RCC 7860 (cell line): Measurements from ENCODE around the gene FOXD2.
A peak's percentile ranks its signal among the peaks of the same experiment; 100 is the strongest.

Experiments used
- DNase-seq: peaks from one replicate; pipeline ENCODE4 v3.0.0-alpha.2; 2015; ENCODE audit warnings: low spot score
- FAIRE-seq: peaks from 2 replicates; lab custom pipeline; 2012; peaks lifted over from hg19 to GRCh38; lab: Jason Lieb, UNC

The FOXD2 gene

DNA sequence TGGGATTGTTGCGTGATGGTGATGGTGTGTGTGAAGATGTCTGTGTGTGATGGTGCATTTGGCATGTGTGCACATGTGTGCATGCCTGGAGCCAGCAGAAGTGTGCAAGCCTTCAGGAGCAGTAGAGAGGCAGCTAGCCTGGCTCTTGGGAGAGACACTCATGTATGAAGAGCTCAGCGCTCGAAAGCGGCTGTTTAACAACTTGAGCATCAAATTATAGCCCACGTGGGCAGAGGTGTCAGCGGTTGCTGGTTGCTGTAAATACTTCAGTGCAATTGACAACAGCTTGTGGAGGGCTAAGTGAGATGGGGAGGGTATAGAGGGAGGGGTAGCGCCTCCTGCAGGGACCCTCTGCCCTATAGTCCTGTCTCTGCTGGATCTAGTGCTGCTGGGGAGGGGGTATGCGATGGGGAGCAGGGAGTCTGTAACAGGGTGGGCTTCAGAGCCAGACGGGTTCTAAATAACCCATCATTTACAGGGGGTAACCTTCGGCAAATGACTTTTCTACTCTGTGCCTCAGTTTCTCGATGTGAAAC, 21.5 kb downstream of the FOXD2 start:
- no peak for DNase-seq
- no peak for FAIRE-seq

GRCh38 chr1:47460040-47460439, 22.2 kb downstream of the FOXD2 start:
- DNase-seq (no peak), FAIRE-seq (no peak)

- FAIRE-seq (no peak), DNase-seq (no peak)
These were observed 22.6 kb downstream of the FOXD2 start for GRCh38 chr1:47460456-47460855.

- no peak for FAIRE-seq
- no peak for DNase-seq
These were observed 27.8 kb downstream of the FOXD2 start for GRCh38 chr1:47465605-47466004.

DNA sequence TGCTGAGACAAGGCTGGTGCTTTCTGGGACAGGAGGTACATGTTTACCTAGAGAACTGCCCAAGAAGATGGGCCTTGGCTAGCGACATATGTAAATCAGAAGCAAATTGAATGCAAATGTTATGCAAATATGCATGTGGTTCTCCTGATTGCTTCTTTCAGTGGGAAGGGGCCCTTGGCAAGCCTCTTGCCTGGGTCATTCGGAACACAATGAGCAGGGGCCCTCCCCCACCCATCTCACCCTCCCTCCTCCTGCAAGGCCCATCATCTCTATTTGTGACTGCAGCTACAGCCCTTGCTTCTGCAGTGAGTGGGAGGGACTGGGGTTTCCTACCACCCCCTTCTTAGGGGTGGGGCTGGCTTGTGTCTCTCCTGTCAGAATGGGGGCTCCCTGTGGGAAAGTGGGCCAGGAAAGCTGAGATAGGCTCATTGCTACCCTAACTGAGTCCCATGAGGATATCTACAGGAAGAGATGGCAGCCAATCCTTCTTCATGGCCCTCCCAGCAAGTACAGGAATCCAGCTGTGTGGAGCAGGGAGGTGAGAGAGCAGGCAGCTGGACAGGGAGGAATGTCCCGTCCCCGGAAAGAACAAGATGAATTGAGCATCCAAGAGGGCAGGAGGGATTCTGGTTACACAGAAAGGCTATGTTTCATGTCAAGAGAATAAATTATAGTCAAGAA, 31.0 kb downstream of the FOXD2 start:
- DNase-seq (no peak), FAIRE-seq (no peak)

GRCh38 chr1:47469390-47469759, 31.5 kb downstream of the FOXD2 start:
- FAIRE-seq: no peak

GRCh38 chr1:47469910-47470309, 32.1 kb downstream of the FOXD2 start:
- DNase-seq (no peak), FAIRE-seq (no peak)

More at GRCh38 chr1:47469390-47469759, 31.5 kb downstream of the FOXD2 start:
- no peak for DNase-seq

GRCh38 chr1:47471163-47471562, 33.3 kb downstream of the FOXD2 start:
- FAIRE-seq: no peak
- no peak for DNase-seq

GRCh38 chr1:47474278-47475193, 36.7 kb downstream of the FOXD2 start:
- DNase-seq (no peak), FAIRE-seq (no peak)

DNA sequence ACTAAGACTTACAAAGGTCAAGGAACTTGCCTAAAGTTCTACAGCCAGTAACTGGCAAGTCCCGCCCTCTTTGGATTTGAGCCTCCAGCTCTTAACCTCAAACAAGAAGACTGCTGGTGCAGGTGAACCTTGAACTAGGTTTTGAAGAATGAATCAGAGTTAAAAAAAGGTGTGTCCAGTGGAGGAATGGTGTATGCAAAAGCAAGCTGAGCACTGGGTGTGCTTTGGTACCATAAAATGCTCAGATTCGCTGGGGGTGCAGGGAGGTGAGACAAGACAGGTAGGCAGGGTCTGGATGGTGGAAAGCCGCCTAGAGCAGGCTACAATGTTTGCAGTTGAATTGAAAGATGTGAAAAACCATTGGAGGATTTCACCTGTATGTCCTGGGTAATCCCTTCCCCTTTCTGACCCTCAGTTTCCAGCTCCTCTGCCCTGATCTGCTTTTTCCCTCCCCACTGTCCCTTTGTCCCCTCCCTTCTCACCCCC, 39.8 kb downstream of the FOXD2 start:
- FAIRE-seq (no peak), DNase-seq (no peak)

DNA sequence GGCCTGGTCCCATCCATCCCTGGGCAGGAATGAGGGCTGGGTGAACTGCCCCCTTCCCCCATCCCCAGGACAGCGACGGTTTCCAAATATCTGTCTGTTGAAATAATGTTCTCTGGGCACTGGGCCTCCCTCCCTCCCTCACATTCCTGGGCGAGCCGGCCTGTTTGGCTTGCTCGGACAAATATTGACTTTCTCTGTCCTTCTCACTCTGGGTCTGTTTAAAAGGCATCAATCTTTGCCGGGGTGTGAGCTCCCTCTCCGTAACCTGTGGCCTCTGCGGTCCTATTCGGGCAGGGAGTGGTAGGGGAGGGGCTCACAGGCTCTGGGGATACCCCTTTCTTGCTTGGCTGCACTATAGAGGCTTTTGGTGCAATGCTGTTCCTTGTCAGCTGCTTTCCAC, 40.2 kb downstream of the FOXD2 start:
- FAIRE-seq (no peak), DNase-seq (no peak)

GRCh38 chr1:47479664-47480063, 41.8 kb downstream of the FOXD2 start:
- FAIRE-seq: no peak
- DNase-seq: no peak

- DNase-seq (no peak), FAIRE-seq (no peak)
These were observed 44.1 kb downstream of the FOXD2 start for GRCh38 chr1:47481936-47482335.

DNA sequence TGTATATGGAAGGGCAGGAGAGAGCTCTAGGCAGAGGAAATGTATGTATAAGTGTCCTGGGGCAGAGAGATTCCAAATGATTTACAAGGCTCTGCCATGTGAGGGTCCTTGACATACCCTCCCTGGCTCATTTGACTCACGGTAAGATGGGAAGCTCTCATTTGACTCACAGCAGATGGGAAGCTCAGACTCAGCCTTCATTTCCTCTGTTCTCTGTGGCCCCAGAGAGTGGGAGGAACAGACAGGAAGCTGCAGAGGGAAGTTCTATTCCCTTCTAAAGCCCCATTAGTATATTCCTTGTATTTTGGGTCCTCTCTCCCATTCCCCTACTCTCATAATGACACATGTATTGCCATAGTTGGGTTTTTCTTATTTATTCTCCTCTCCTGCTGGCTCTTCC, 44.9 kb downstream of the FOXD2 start:
- FAIRE-seq (no peak), DNase-seq (no peak)

DNA sequence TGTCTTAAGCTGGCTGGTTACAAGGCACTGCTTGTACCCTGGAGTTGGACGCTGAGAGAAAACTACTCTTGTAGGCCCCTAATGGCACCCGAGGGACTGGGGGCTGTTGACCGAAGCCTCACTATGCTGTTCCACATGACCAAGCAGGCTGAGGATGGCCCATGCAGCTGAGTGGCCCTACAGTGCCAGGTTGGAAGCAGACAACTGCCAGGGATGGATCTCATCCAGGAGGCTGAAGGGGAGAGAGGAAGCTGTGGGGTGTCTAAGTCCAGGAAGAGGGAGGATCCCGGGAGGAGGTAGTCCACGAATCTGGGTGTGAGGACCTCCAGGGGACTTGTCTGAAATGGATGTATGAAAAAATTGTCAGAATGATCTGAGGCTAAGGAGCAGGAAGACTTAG, 45.8 kb downstream of the FOXD2 start:
- no peak for DNase-seq
- no peak for FAIRE-seq

DNA sequence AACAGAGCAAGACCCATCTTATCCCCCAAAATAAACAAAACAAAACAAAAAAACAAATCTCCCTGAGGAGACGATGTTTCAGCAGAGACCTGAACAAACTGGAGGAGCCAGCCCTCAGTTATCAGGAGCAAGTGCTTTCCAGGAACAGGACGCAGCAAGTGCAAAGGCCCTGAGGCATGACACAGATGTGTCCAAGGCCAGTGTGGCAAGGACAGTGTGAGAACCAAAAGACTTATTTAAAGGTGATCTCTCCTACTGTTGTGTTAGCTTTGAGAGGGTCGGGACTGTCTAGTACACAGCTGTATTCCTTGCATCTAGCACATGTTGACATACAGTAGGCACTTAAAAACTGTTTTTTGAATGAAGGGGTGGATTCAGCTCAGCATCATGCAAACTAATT, 48.0 kb downstream of the FOXD2 start:
- DNase-seq (no peak), FAIRE-seq (no peak)

GRCh38 chr1:47487332-47487731, 49.5 kb downstream of the FOXD2 start:
- no peak for DNase-seq
- FAIRE-seq: no peak

GRCh38 chr1:47487850-47488450, 50.1 kb downstream of the FOXD2 start:
- DNase-seq (peak; percentile 75), FAIRE-seq (peak; percentile 86)
